ENCODE results near the gene APBB3.

Gene APBB3

GRCh38 chr5:140548300-140548688 is 16.1 kb downstream of the APBB3 start:
- H3K9me3 ChIP-seq: no peaks in the 10 kb centered on the region
- H3K36me3 ChIP-seq: peaks cover 46% of the 10 kb centered on the region
- peaks cover 49 to 51% of the 10 kb centered on the region in 2 experiments for H3K4me1 ChIP-seq (ENCODE audit: control insufficient read depth in 1 of 2, insufficient read depth in 1 of 2, low read depth in 1 of 2, low read length in 1 of 2)
- no peaks in the 10 kb centered on the region for H3K27me3 ChIP-seq
- no peak for TF ChIP-seq CTCF (IDR thresholded peaks at IDR 0.05)
- peak overlapping the region; percentile 97 for H3K27ac ChIP-seq
- H3K4me3 ChIP-seq (ENCODE audit: low read depth in 1 of 2, low read length in 1 of 2): peak overlapping the region; percentile 63 to 78

GRCh38 chr5:140547508-140548299 is 16.7 kb downstream of the APBB3 start, which contains the start of gene EIF4EBP3:
EIF4EBP3 (plus strand) TSS chr5:140547662; CDS start chr5:140547738, 76 bp downstream.
- Histone ChIP-seq H3K27me3 (no peaks in the 10 kb centered on the region), H3K36me3 (peaks cover 47% of the 10 kb centered on the region), H3K27ac (peak within 1 kb of the TSS; percentile 97), H3K4me1 (ENCODE audit: control insufficient read depth in 1 of 2, insufficient read depth in 1 of 2, low read depth in 1 of 2, low read length in 1 of 2) (peaks cover 43 to 45% of the 10 kb centered on the region in 2 experiments), H3K4me3 (ENCODE audit: low read depth in 1 of 2, low read length in 1 of 2) (peak within 1 kb of the TSS; percentile 63 to 78), H3K9me3 (no peaks in the 10 kb centered on the region)
- peak; percentile 97 for TF ChIP-seq CTCF (IDR thresholded peaks at IDR 0.05)

- Histone ChIP-seq H3K27ac (peak overlapping the region; percentile 97), H3K9me3 (no peaks in the 10 kb centered on the region), H3K4me3 (ENCODE audit: low read depth in 1 of 2, low read length in 1 of 2) (peak overlapping the region; percentile 63 to 78), H3K27me3 (no peaks in the 10 kb centered on the region), H3K36me3 (peaks cover 51% of the 10 kb centered on the region), H3K4me1 (ENCODE audit: control insufficient read depth in 1 of 2, insufficient read depth in 1 of 2, low read depth in 1 of 2, low read length in 1 of 2) (peaks cover 41 to 43% of the 10 kb centered on the region in 2 experiments)
- TF ChIP-seq CTCF (IDR thresholded peaks at IDR 0.05): no peak
Measured at GRCh38 chr5:140546851-140547507, 17.4 kb downstream of the APBB3 start.

- peak overlapping the region; percentile 97 for H3K27ac ChIP-seq
- peaks cover 41 to 43% of the 10 kb centered on the region in 2 experiments for H3K4me1 ChIP-seq (ENCODE audit: control insufficient read depth in 1 of 2, insufficient read depth in 1 of 2, low read depth in 1 of 2, low read length in 1 of 2)
- H3K4me3 ChIP-seq (ENCODE audit: low read depth in 1 of 2, low read length in 1 of 2): no peak overlapping the region
- no peaks in the 10 kb centered on the region for H3K27me3 ChIP-seq
- H3K9me3 ChIP-seq: no peaks in the 10 kb centered on the region
- peaks cover 51% of the 10 kb centered on the region for H3K36me3 ChIP-seq
- TF ChIP-seq CTCF (IDR thresholded peaks at IDR 0.05): no peak
Measured at GRCh38 chr5:140545606-140546005, 18.8 kb downstream of the APBB3 start.

GRCh38 chr5:140544986-140545385 is 19.4 kb downstream of the APBB3 start:
- H3K4me1 ChIP-seq (ENCODE audit: control insufficient read depth in 1 of 2, insufficient read depth in 1 of 2, low read depth in 1 of 2, low read length in 1 of 2): peaks cover 41 to 43% of the 10 kb centered on the region in 2 experiments
- H3K9me3 ChIP-seq: no peaks in the 10 kb centered on the region
- TF ChIP-seq CTCF (IDR thresholded peaks at IDR 0.05): no peak
- H3K27ac ChIP-seq: no peak overlapping the region
- peaks cover 50% of the 10 kb centered on the region for H3K36me3 ChIP-seq
- no peak overlapping the region for H3K4me3 ChIP-seq (ENCODE audit: low read depth in 1 of 2, low read length in 1 of 2)
- H3K27me3 ChIP-seq: no peaks in the 10 kb centered on the region

Data from neutrophil (primary cell).